Measurements from ENCODE around the gene FOXD1.

Gene FOXD1

GRCh38 chr5:73441378-73441777 is 7.2 kb downstream of the FOXD1 start:
- H3K9me3 ChIP-seq (ENCODE audit: control insufficient read depth, insufficient read depth, low read length) = no peaks in the 10 kb centered on the region
- H3K9me2 ChIP-seq (replicated peaks; ENCODE audit: control insufficient read depth, low read length) = no peaks in the 10 kb centered on the region
- H3K4me1 ChIP-seq (ENCODE audit: control insufficient read depth, low read length) = no peaks in the 10 kb centered on the region
- no peak overlapping the region for H3K4me2 ChIP-seq (ENCODE audit: low read length)
- H3K79me2 ChIP-seq (ENCODE audit: control insufficient read depth, low read length) = no peaks in the 10 kb centered on the region
- H3K4me3 ChIP-seq (ENCODE audit: low read length) = no peak overlapping the region
- H3K27me3 ChIP-seq (ENCODE audit: control insufficient read depth, low read length) = peaks cover 53% of the 10 kb centered on the region
- H3K36me3 ChIP-seq (ENCODE audit: control insufficient read depth, low read length) = no peaks in the 10 kb centered on the region
- TF ChIP-seq EZH2phosphoT487 (IDR thresholded peaks at IDR 0.05; ENCODE audit: borderline replicate concordance, low read length) = no peak
- TF ChIP-seq CTCF (IDR thresholded peaks at IDR 0.05; ENCODE audit: low read depth, low read length, poor library complexity, severe bottlenecking) = no peak
- H3K27ac ChIP-seq (ENCODE audit: low read depth, low read length) = no peak overlapping the region
- no peaks in the 10 kb centered on the region for H4K20me1 ChIP-seq (ENCODE audit: control insufficient read depth, insufficient read depth, low read depth, low read length)
- H3F3A ChIP-seq (ENCODE audit: control insufficient read depth, insufficient read depth) = no peaks in the 10 kb centered on the region

GRCh38 chr5:73440262-73440661 is 8.3 kb downstream of the FOXD1 start:
- H3K9me3 ChIP-seq (ENCODE audit: control insufficient read depth, insufficient read depth, low read length) = no peaks in the 10 kb centered on the region
- no peaks in the 10 kb centered on the region for H3K79me2 ChIP-seq (ENCODE audit: control insufficient read depth, low read length)
- no peak for TF ChIP-seq CTCF (IDR thresholded peaks at IDR 0.05; ENCODE audit: low read depth, low read length, poor library complexity, severe bottlenecking)
- TF ChIP-seq EZH2phosphoT487 (IDR thresholded peaks at IDR 0.05; ENCODE audit: borderline replicate concordance, low read length) = no peak
- peaks cover 46% of the 10 kb centered on the region for H3K27me3 ChIP-seq (ENCODE audit: control insufficient read depth, low read length)
- no peak overlapping the region for H3K4me3 ChIP-seq (ENCODE audit: low read length)
- H3F3A ChIP-seq (ENCODE audit: control insufficient read depth, insufficient read depth) = no peaks in the 10 kb centered on the region
- no peak overlapping the region for H3K27ac ChIP-seq (ENCODE audit: low read depth, low read length)
- H3K4me1 ChIP-seq (ENCODE audit: control insufficient read depth, low read length) = no peaks in the 10 kb centered on the region
- no peaks in the 10 kb centered on the region for H3K36me3 ChIP-seq (ENCODE audit: control insufficient read depth, low read length)
- no peaks in the 10 kb centered on the region for H4K20me1 ChIP-seq (ENCODE audit: control insufficient read depth, insufficient read depth, low read depth, low read length)
- no peak overlapping the region for H3K4me2 ChIP-seq (ENCODE audit: low read length)
- H3K9me2 ChIP-seq (replicated peaks; ENCODE audit: control insufficient read depth, low read length) = no peaks in the 10 kb centered on the region

- no peak overlapping the region for H3K4me2 ChIP-seq (ENCODE audit: low read length)
- TF ChIP-seq CTCF (IDR thresholded peaks at IDR 0.05; ENCODE audit: low read depth, low read length, poor library complexity, severe bottlenecking) (no peak), EZH2phosphoT487 (IDR thresholded peaks at IDR 0.05; ENCODE audit: borderline replicate concordance, low read length) (no peak)
These were observed 9.7 kb downstream of the FOXD1 start for GRCh38 chr5:73438645-73439470.

More at GRCh38 chr5:73438645-73439470, 9.7 kb downstream of the FOXD1 start:
- Histone ChIP-seq H3K27me3 (ENCODE audit: control insufficient read depth, low read length) (peaks cover 37% of the 10 kb centered on the region), H3K4me3 (ENCODE audit: low read length) (no peak overlapping the region), H3K9me2 (replicated peaks; ENCODE audit: control insufficient read depth, low read length) (no peaks in the 10 kb centered on the region), H3K9me3 (ENCODE audit: control insufficient read depth, insufficient read depth, low read length) (no peaks in the 10 kb centered on the region), H3K79me2 (ENCODE audit: control insufficient read depth, low read length) (no peaks in the 10 kb centered on the region), H3K27ac (ENCODE audit: low read depth, low read length) (no peak overlapping the region), H4K20me1 (ENCODE audit: control insufficient read depth, insufficient read depth, low read depth, low read length) (no peaks in the 10 kb centered on the region), H3F3A (ENCODE audit: control insufficient read depth, insufficient read depth) (no peaks in the 10 kb centered on the region), H3K4me1 (ENCODE audit: control insufficient read depth, low read length) (no peaks in the 10 kb centered on the region), H3K36me3 (ENCODE audit: control insufficient read depth, low read length) (no peaks in the 10 kb centered on the region)

Data from DOHH2 (cell line).